GM21390 (cell line): Measurements from ENCODE around the gene STARD8.
"Not testable (repeated sequence)": the region's sequence is repeated elsewhere in the genome, so short reads cannot be mapped to it uniquely, and the experiment has no call there.

Source experiments
- ATAC-seq: cut with Tn5 transposase; IDR thresholded peaks from one replicate; pipeline ENCODE4 v1.9.1; 2021; ENCODE audit not compliant: unreplicated experiment

Gene STARD8

GRCh38 chrX:68688931-68689330 is 41.5 kb downstream of the STARD8 start:
- ATAC-seq = not testable (repeated sequence)

GRCh38 chrX:68690936-68691501 is 43.6 kb downstream of the STARD8 start:
- no peak for ATAC-seq

GRCh38 chrX:68691921-68692320 is 44.5 kb downstream of the STARD8 start:
- no peak for ATAC-seq

GRCh38 chrX:68692651-68693050 is 45.2 kb downstream of the STARD8 start:
- no peak for ATAC-seq

- peak; percentile 59 for ATAC-seq
Measured at GRCh38 chrX:68693481-68694434, 46.3 kb downstream of the STARD8 start.

GRCh38 chrX:68694435-68695205 is 47.2 kb downstream of the STARD8 start:
- ATAC-seq = no peak

GRCh38 chrX:68695206-68695845 is 47.9 kb downstream of the STARD8 start:
- no peak for ATAC-seq

GRCh38 chrX:68696267-68696990 is 49.0 kb downstream of the STARD8 start:
- no peak for ATAC-seq

- ATAC-seq = no peak
Measured at GRCh38 chrX:68697036-68697435, 49.6 kb downstream of the STARD8 start.

GRCh38 chrX:68697465-68698125 is 50.1 kb downstream of the STARD8 start:
- no peak for ATAC-seq

- ATAC-seq = no peak
Measured at GRCh38 chrX:68698942-68699341, 51.5 kb downstream of the STARD8 start.

GRCh38 chrX:68699960-68700746 is 52.7 kb downstream of the STARD8 start:
- no peak for ATAC-seq

GRCh38 chrX:68703369-68703768 is 55.9 kb downstream of the STARD8 start:
- no peak for ATAC-seq

- ATAC-seq = no peak
Measured at GRCh38 chrX:68703846-68704245, 56.4 kb downstream of the STARD8 start.

GRCh38 chrX:68705986-68706385 is 58.5 kb downstream of the STARD8 start:
- no peak for ATAC-seq

- ATAC-seq = no peak
Measured at GRCh38 chrX:68708503-68709290, 61.2 kb downstream of the STARD8 start.

- peak; percentile 55 for ATAC-seq
Measured at GRCh38 chrX:68710870-68711576, 63.6 kb downstream of the STARD8 start.

GRCh38 chrX:68711845-68712244 is 64.4 kb downstream of the STARD8 start:
- ATAC-seq = no peak
